ENCODE results near the gene ASPG. TPM values are rescaled to one million over a fixed set of nuclear protein-coding genes. Genes with fewer than 3 reads are reported as not detected.

ASPG gene
- total RNA-seq, 4 donors from 2014 or later: 12.2 to 78.2 (median 40.8) TPM

GRCh38 chr14:104049576-104050240 lies 35.8 kb upstream of the ASPG start:
- no peaks in the 10 kb centered on the region for H3K36me3 ChIP-seq
- DNase-seq: no peak
- intact Hi-C loops (cut with DNase I): no loop called here
- no peak overlapping the region for H3K27ac ChIP-seq
- TF ChIP-seq POLR2A (IDR thresholded peaks at IDR 0.05) (no peak), CTCF (IDR thresholded peaks at IDR 0.05) (no peak)
- H3K4me1 ChIP-seq: no peaks in the 10 kb centered on the region
- no peak overlapping the region for H3K4me3 ChIP-seq
- peaks cover 0 to 18% (median 0%) of the 10 kb centered on the region in 4 donors for H3K27me3 ChIP-seq
- 66 to 70% methylated on average over 6 to 7 of the region's 9 CpGs for WGBS, 2 donors
- H3K9me3 ChIP-seq: no peaks in the 10 kb centered on the region

GRCh38 chr14:104051092-104051813 lies 34.2 kb upstream of the ASPG start:
- H3K36me3 ChIP-seq: no peaks in the 10 kb centered on the region
- no peak for TF ChIP-seq POLR2A (IDR thresholded peaks at IDR 0.05)
- TF ChIP-seq CTCF (IDR thresholded peaks at IDR 0.05): no peak
- H3K27ac ChIP-seq: no peak overlapping the region
- peaks cover 0 to 24% (median 0%) of the 10 kb centered on the region in 4 donors for H3K27me3 ChIP-seq
- intact Hi-C loops (cut with DNase I): no loop called here
- H3K9me3 ChIP-seq: no peaks in the 10 kb centered on the region
- H3K4me3 ChIP-seq: no peak overlapping the region
- DNase-seq: no peak
- H3K4me1 ChIP-seq: no peaks in the 10 kb centered on the region
- 84 to 85% methylated on average over 5 of the region's 5 CpGs for WGBS, 2 donors

- Histone ChIP-seq H3K4me3 (no peak overlapping the region), H3K9me3 (no peaks in the 10 kb centered on the region), H3K36me3 (no peaks in the 10 kb centered on the region), H3K27ac (no peak overlapping the region), H3K27me3 (peaks cover 0 to 36% (median 0%) of the 10 kb centered on the region in 4 donors), H3K4me1 (no peaks in the 10 kb centered on the region)
- TF ChIP-seq CTCF (IDR thresholded peaks at IDR 0.05): no peak
- no peak for TF ChIP-seq POLR2A (IDR thresholded peaks at IDR 0.05)
- no peak for DNase-seq
- intact Hi-C loops (cut with DNase I): no loop called here
- 76 to 83% methylated on average over 10 to 14 of the region's 16 CpGs for WGBS, 2 donors
These were observed 31.1 kb upstream of the ASPG start for GRCh38 chr14:104054222-104054905.

GRCh38 chr14:104062281-104062680 lies 23.2 kb upstream of the ASPG start:
- DNase-seq: no peak
- TF ChIP-seq POLR2A (IDR thresholded peaks at IDR 0.05): no peak
- TF ChIP-seq CTCF (IDR thresholded peaks at IDR 0.05): no peak
- H3K27ac ChIP-seq: no peak overlapping the region
- no peaks in the 10 kb centered on the region for H3K4me1 ChIP-seq
- H3K27me3 ChIP-seq: peaks cover 0 to 61% (median 0%) of the 10 kb centered on the region in 4 donors
- H3K36me3 ChIP-seq: no peaks in the 10 kb centered on the region
- intact Hi-C loops (cut with DNase I): no loop called here
- peaks cover 0 to 11% (median 8%) of the 10 kb centered on the region in 3 donors for H3K9me3 ChIP-seq
- 88 to 89% methylated on average over 1 of the region's 1 CpG for WGBS, 2 donors
- H3K4me3 ChIP-seq: no peak overlapping the region

- peaks cover 0 to 11% (median 8%) of the 10 kb centered on the region in 3 donors for H3K9me3 ChIP-seq
- H3K27me3 ChIP-seq: peaks cover 0 to 61% (median 0%) of the 10 kb centered on the region in 4 donors
- H3K36me3 ChIP-seq: no peaks in the 10 kb centered on the region
- intact Hi-C loops (cut with DNase I): no loop called here
- 73% methylated on average over 9 of the region's 10 CpGs for WGBS, 2 donors
- TF ChIP-seq CTCF (IDR thresholded peaks at IDR 0.05) (no peak), POLR2A (IDR thresholded peaks at IDR 0.05) (no peak)
- no peak for DNase-seq
- H3K27ac ChIP-seq: no peak overlapping the region
- no peaks in the 10 kb centered on the region for H3K4me1 ChIP-seq
- H3K4me3 ChIP-seq: no peak overlapping the region
These were observed 21.5 kb upstream of the ASPG start for GRCh38 chr14:104064003-104064402.

All from esophagus squamous epithelium (tissue), 5 donors.